NCI-H1092 treated with DMSO at 0.1 percent for 48 hours (cell line): Measurements from ENCODE around the gene PHC3.
"Not testable (repeated sequence)": the region's sequence is repeated elsewhere in the genome, so short reads cannot be mapped to it uniquely, and the experiment has no call there.

Source experiments
- DNase-seq: peaks from one replicate; lab custom pipeline; 2025; lab: John Stamatoyannopoulos, UW

The PHC3 gene

GRCh38 chr3:170128977-170129431, 52.5 kb downstream of the PHC3 start:
- DNase-seq = no peak

GRCh38 chr3:170128259-170128976, 53.1 kb downstream of the PHC3 start:
- DNase-seq = no peak

- DNase-seq = no peak
Measured at GRCh38 chr3:170117134-170117533, 64.4 kb downstream of the PHC3 start.

GRCh38 chr3:170114165-170114564, 67.4 kb downstream of the PHC3 start:
- not testable (repeated sequence) for DNase-seq

- no peak for DNase-seq
Measured at GRCh38 chr3:170111147-170111771, 70.3 kb downstream of the PHC3 start.

GRCh38 chr3:170109579-170110293, 71.8 kb downstream of the PHC3 start:
- DNase-seq = no peak

- DNase-seq = no peak
Measured at GRCh38 chr3:170108955-170109354, 72.6 kb downstream of the PHC3 start.

GRCh38 chr3:170107941-170108340, 73.6 kb downstream of the PHC3 start:
- DNase-seq = no peak

- no peak for DNase-seq
Measured at GRCh38 chr3:170102431-170102830, 79.1 kb downstream of the PHC3 start.

GRCh38 chr3:170100944-170101343, 80.6 kb downstream of the PHC3 start:
- DNase-seq = no peak

GRCh38 chr3:170098753-170099152, 82.8 kb downstream of the PHC3 start:
- no peak for DNase-seq

- no peak for DNase-seq
Measured at GRCh38 chr3:170096342-170096741, 85.2 kb downstream of the PHC3 start.

- DNase-seq = no peak
Measured at GRCh38 chr3:170095771-170096170, 85.8 kb downstream of the PHC3 start.

- DNase-seq = no peak
Measured at GRCh38 chr3:170092907-170093306, 88.6 kb downstream of the PHC3 start.

GRCh38 chr3:170090601-170090981, 90.9 kb downstream of the PHC3 start:
- no peak for DNase-seq

GRCh38 chr3:170089862-170090600, 91.5 kb downstream of the PHC3 start:
- DNase-seq = no peak

- no peak for DNase-seq
Measured at GRCh38 chr3:170085396-170085795, 96.1 kb downstream of the PHC3 start.

GRCh38 chr3:170083343-170083742, 98.2 kb downstream of the PHC3 start:
- DNase-seq = no peak

- no peak for DNase-seq
Measured at GRCh38 chr3:170081079-170081741, 100.3 kb downstream of the PHC3 start.

- no peak for DNase-seq
Measured at GRCh38 chr3:170080605-170081004, 100.9 kb downstream of the PHC3 start.

- DNase-seq = no peak
Measured at GRCh38 chr3:170079536-170080165, 101.9 kb downstream of the PHC3 start.
